OCI-LY3 (cell line): Measurements from ENCODE around the gene PKLR.

Source experiments
- EZH2phosphoT487 ChIP-seq: fragments of 200-600 bp; shearing (Covaris generic); IDR thresholded peaks from 2 replicates; pipeline ENCODE4 v1.6.1; 2018; ENCODE audit warnings: antibody characterized with exemption, mixed run types, low read depth
- TF ChIP-seq, protein P1 (sequence below): fragments of 200-600, 300-600 bp; sonication (generic); IDR thresholded peaks from 2 replicates; pipeline ENCODE4 v1.5.1; 2014; ENCODE audit warnings: antibody characterized with exemption, low read length, low read depth

DNA sequence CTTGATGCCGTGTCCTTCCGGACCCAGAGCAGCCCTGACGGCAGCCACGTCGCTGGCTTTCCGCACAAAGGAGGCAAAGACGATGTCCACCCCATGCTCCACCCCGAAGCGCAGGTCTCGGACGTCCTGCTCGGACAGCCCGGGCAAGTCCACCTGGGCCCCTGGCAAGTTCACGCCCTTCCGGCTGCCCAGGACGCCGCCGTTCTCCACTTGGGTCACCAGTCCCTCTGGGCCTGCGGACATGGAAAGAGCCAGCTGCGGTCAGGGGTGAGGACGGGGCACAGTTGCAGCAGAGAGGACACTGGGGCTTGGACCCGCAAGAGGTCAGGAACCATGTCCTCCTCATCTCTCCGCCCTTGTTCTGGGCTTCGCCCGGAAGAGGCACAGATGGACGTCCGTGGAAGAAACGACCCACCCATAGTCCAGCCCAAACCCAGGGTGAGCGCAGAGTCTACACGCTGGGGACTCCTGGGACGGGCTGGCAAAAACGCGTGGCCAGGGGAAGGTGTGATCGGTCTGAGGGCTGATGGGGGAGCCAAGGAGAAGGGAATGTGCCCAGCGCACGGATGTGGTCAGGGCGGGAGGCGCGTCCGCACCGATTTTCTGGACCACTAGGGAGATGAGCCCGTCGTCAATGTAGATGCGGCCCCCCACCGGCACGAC lies 6.6 kb downstream of the PKLR start:
- TF ChIP-seq, protein P1, sequence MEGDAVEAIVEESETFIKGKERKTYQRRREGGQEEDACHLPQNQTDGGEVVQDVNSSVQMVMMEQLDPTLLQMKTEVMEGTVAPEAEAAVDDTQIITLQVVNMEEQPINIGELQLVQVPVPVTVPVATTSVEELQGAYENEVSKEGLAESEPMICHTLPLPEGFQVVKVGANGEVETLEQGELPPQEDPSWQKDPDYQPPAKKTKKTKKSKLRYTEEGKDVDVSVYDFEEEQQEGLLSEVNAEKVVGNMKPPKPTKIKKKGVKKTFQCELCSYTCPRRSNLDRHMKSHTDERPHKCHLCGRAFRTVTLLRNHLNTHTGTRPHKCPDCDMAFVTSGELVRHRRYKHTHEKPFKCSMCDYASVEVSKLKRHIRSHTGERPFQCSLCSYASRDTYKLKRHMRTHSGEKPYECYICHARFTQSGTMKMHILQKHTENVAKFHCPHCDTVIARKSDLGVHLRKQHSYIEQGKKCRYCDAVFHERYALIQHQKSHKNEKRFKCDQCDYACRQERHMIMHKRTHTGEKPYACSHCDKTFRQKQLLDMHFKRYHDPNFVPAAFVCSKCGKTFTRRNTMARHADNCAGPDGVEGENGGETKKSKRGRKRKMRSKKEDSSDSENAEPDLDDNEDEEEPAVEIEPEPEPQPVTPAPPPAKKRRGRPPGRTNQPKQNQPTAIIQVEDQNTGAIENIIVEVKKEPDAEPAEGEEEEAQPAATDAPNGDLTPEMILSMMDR = no peak
- TF ChIP-seq EZH2phosphoT487 = no peak
